BLaER1 (cell line): ENCODE results near the gene CRB2.

ENCODE experiments used
- H3K27ac ChIP-seq: shearing (Covaris generic); formaldehyde crosslinking; 2 replicates; pipeline ENCODE4 v1.8.1; 2022
- H3K27me3 ChIP-seq: shearing (Covaris generic); formaldehyde crosslinking; 2 replicates; pipeline ENCODE4 v1.8.1; 2022
- H3K36me3 ChIP-seq: shearing (Covaris generic); formaldehyde crosslinking; 2 replicates; pipeline ENCODE4 v1.8.1; 2022
- H3K4me1 ChIP-seq: shearing (Covaris generic); formaldehyde crosslinking; 2 replicates; pipeline ENCODE4 v1.8.1; 2022
- H3K4me2 ChIP-seq: shearing (Covaris generic); formaldehyde crosslinking; 2 replicates; pipeline ENCODE4 v1.8.1; 2022
- H3K4me3 ChIP-seq: shearing (Covaris generic); formaldehyde crosslinking; 2 replicates; pipeline ENCODE4 v1.8.1; 2022
- H3K9ac ChIP-seq: shearing (Covaris generic); formaldehyde crosslinking; 2 replicates; pipeline ENCODE4 v1.8.1; 2022
- H3K9me3 ChIP-seq: shearing (Covaris generic); formaldehyde crosslinking; 2 replicates; pipeline ENCODE4 v1.8.1; 2022
- H4K20me1 ChIP-seq: shearing (Covaris generic); formaldehyde crosslinking; 2 replicates; pipeline ENCODE4 v1.8.1; 2022
- Cebpa-rat ChIP-seq: shearing (Covaris generic); IDR thresholded peaks from 2 replicates; pipeline ENCODE4 v1.8.1; 2022

CRB2 gene

GRCh38 chr9:123345567-123345955 is 10.4 kb upstream of the CRB2 start:
- no peak overlapping the region for H3K4me3 ChIP-seq
- TF ChIP-seq Cebpa-rat, result no peak
- H3K36me3 ChIP-seq, result no peaks in the 10 kb centered on the region
- peak overlapping the region; percentile 99 for H3K27ac ChIP-seq
- no peaks in the 10 kb centered on the region for H4K20me1 ChIP-seq
- peak overlapping the region; percentile 87 for H3K4me2 ChIP-seq
- H3K27me3 ChIP-seq, result no peaks in the 10 kb centered on the region
- H3K9me3 ChIP-seq, result no peaks in the 10 kb centered on the region
- H3K9ac ChIP-seq, result peak overlapping the region; percentile 44
- peaks cover 84% of the 10 kb centered on the region for H3K4me1 ChIP-seq

DNA sequence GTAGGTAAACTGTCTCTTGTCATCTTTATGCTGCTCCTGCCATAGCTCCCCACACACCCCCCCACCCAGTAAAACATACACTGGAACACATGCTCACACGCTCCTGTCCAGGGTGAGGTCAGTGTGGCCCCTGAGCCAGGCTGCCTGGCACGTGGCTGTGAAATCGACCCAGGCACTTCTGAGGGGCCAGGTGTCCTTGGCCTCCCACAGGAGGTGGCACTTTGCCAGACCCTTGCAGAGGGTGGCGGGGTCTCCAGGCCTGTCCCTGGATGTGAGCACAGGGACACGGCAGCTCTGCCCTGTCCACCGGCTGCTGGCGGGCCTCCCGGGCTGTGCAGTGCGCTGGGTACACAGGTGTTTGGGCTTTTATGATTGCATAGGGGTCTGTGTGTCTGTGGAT is 10.0 kb upstream of the CRB2 start:
- TF ChIP-seq Cebpa-rat, result no peak
- H3K4me2 ChIP-seq, result peak overlapping the region; percentile 87
- H3K4me3 ChIP-seq, result no peak overlapping the region

DNA sequence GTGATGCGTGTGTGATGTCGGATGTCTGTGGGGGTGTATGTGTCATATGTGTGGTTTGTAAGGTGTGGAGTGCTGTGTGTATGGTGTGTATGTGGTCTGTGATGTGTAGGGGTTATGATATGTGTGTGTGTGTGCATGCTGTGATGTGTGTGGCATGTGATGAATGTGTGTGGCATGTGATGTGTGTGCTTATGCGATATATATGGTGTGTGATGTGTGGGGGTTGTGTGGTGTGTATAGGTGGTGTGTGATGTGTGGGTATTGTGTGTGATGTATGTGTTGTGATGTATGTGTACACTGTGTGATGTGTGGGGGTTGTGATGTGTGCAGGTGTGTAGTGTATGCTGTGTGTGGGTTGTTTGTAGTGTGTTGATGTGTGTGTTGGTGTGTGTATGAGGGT is 9.2 kb upstream of the CRB2 start:
- Histone ChIP-seq H3K4me3 (no peak overlapping the region), H3K27me3 (no peaks in the 10 kb centered on the region), H3K9ac (no peak overlapping the region), H3K9me3 (no peaks in the 10 kb centered on the region), H3K4me1 (peaks cover 72% of the 10 kb centered on the region), H3K27ac (no peak overlapping the region), H3K36me3 (no peaks in the 10 kb centered on the region), H4K20me1 (no peaks in the 10 kb centered on the region), H3K4me2 (no peak overlapping the region)
- no peak for TF ChIP-seq Cebpa-rat

More for the DNA sequence above, 10.0 kb upstream of the CRB2 start:
- H3K9me3 ChIP-seq, result no peaks in the 10 kb centered on the region
- H3K27ac ChIP-seq, result peak overlapping the region; percentile 99
- no peaks in the 10 kb centered on the region for H3K36me3 ChIP-seq
- peak overlapping the region; percentile 44 for H3K9ac ChIP-seq
- no peaks in the 10 kb centered on the region for H3K27me3 ChIP-seq
- peaks cover 80% of the 10 kb centered on the region for H3K4me1 ChIP-seq
- H4K20me1 ChIP-seq, result no peaks in the 10 kb centered on the region

GRCh38 chr9:123347289-123348060 is 8.5 kb upstream of the CRB2 start:
- Histone ChIP-seq H3K4me1 (peaks cover 65% of the 10 kb centered on the region), H3K36me3 (no peaks in the 10 kb centered on the region), H3K27ac (peak overlapping the region; percentile 42; the same call in 1 of the 2 replicates), H4K20me1 (no peaks in the 10 kb centered on the region), H3K4me2 (no peak overlapping the region), H3K4me3 (no peak overlapping the region), H3K9ac (no peak overlapping the region), H3K9me3 (no peaks in the 10 kb centered on the region), H3K27me3 (no peaks in the 10 kb centered on the region)
- no peak for TF ChIP-seq Cebpa-rat

- TF ChIP-seq Cebpa-rat, result no peak
- Histone ChIP-seq H3K9me3 (no peaks in the 10 kb centered on the region), H3K36me3 (no peaks in the 10 kb centered on the region), H3K4me2 (no peak overlapping the region), H3K4me3 (no peak overlapping the region), H3K27me3 (no peaks in the 10 kb centered on the region), H4K20me1 (no peaks in the 10 kb centered on the region), H3K4me1 (peaks cover 55% of the 10 kb centered on the region), H3K9ac (no peak overlapping the region), H3K27ac (peak overlapping the region; percentile 42)
Measured at GRCh38 chr9:123348317-123348992, 7.5 kb upstream of the CRB2 start.

GRCh38 chr9:123349033-123349432 is 7.0 kb upstream of the CRB2 start:
- Histone ChIP-seq H3K36me3 (no peaks in the 10 kb centered on the region), H3K27me3 (no peaks in the 10 kb centered on the region), H3K9ac (no peak overlapping the region), H3K27ac (peak overlapping the region; percentile 42), H4K20me1 (no peaks in the 10 kb centered on the region), H3K4me1 (peaks cover 54% of the 10 kb centered on the region), H3K9me3 (no peaks in the 10 kb centered on the region), H3K4me3 (no peak overlapping the region), H3K4me2 (no peak overlapping the region)
- TF ChIP-seq Cebpa-rat, result no peak

DNA sequence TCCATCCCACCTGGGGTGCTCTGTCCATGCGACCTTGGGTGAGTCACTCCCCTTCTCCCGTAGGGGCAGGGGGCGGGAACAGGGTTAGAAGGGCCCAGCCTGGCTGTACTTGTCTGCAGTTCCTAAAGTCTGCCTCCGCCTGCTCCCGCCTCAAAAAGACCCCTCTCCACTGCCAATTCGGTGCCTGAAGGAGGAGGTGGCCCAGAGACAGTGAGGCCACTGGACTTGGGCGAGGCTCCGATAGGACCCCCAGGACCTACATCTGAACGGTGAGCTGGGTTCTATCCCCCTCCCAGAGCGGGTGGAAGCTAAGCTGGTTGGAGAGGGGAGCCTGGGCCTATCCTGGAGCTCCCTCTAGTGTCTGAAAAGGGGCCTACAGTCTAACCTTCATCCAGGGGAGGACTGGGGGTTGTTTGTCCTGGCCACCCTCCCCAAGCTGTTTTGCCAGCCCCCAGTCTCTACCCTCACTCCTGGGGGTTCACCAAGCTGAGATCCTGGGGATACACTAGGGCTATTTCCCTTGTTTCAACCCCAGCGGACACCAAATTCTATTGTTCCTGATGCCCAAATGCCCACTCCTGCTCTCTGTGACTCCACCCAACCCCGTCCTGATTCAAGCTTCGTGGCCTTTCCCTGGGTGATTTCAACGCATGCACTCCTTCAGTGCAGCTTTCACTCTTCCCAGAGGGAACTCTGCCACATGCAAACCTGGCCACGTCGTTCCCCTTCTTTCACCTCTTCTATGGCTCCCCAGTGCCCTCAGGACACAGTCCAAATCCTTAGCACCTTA is 6.1 kb upstream of the CRB2 start:
- Histone ChIP-seq H3K4me2 (no peak overlapping the region), H3K9ac (no peak overlapping the region), H3K27me3 (no peaks in the 10 kb centered on the region), H3K4me1 (peaks cover 54% of the 10 kb centered on the region), H4K20me1 (no peaks in the 10 kb centered on the region), H3K27ac (0 out of 2 replicates have a peak overlapping the region, but pooled peaks have one; percentile 16), H3K36me3 (no peaks in the 10 kb centered on the region), H3K9me3 (no peaks in the 10 kb centered on the region), H3K4me3 (no peak overlapping the region)
- TF ChIP-seq Cebpa-rat, result no peak

- H4K20me1 ChIP-seq, result no peaks in the 10 kb centered on the region
- TF ChIP-seq Cebpa-rat, result no peak
- no peak overlapping the region for H3K27ac ChIP-seq
- peaks cover 45% of the 10 kb centered on the region for H3K4me1 ChIP-seq
- H3K36me3 ChIP-seq, result no peaks in the 10 kb centered on the region
- no peak overlapping the region for H3K4me3 ChIP-seq
- H3K9ac ChIP-seq, result no peak overlapping the region
- no peak overlapping the region for H3K4me2 ChIP-seq
- no peaks in the 10 kb centered on the region for H3K27me3 ChIP-seq
- H3K9me3 ChIP-seq, result no peaks in the 10 kb centered on the region
Measured at GRCh38 chr9:123350590-123351310, 5.2 kb upstream of the CRB2 start.

GRCh38 chr9:123353041-123353440 is 3.0 kb upstream of the CRB2 start:
- Histone ChIP-seq H3K27ac (0 out of 2 replicates have a peak overlapping the region, but pooled peaks have one; percentile 7), H3K9ac (no peak overlapping the region), H3K4me1 (peaks cover 43% of the 10 kb centered on the region), H4K20me1 (no peaks in the 10 kb centered on the region), H3K4me2 (no peak overlapping the region), H3K9me3 (no peaks in the 10 kb centered on the region), H3K27me3 (no peaks in the 10 kb centered on the region), H3K36me3 (no peaks in the 10 kb centered on the region), H3K4me3 (no peak overlapping the region)
- no peak for TF ChIP-seq Cebpa-rat
